ENCODE results near the gene NFILZ. TPM values are rescaled to one million over a fixed set of nuclear protein-coding genes. Genes with fewer than 3 reads are reported as not detected.
A peak's percentile ranks its signal among the peaks of the same experiment; 100 is the strongest.
"Not testable (repeated sequence)": the region's sequence is repeated elsewhere in the genome, so short reads cannot be mapped to it uniquely, and the experiment has no call there.

Gene NFILZ
- total RNA-seq, 1 donor from 2014 or later, result not detected

DNA sequence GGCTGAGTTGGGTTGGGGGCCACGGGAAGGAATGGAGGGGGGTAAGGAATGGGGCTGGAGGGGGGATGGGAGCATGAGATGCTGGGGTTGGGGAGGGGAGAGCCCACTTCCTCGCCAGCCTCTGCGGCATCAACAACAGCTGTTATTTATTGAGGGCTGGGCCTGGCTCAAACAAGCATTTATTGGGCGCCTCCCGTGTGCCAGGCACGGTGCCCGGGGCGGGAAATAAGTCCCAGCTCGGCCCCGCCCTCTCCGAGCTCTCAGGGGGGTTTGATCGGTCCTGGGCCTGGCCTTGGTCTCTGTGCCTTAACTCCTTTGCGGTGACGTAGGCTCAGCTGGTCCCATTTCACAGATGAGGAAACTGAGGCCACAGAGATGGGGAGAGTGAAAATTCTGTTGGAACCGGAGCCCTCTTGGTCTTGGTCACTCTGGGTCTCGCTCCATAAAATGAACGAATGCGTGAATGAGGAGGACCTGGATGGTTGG is 19.0 kb upstream of the NFILZ start:
- DNase-seq (ENCODE audit: low spot score), result no peak

DNA sequence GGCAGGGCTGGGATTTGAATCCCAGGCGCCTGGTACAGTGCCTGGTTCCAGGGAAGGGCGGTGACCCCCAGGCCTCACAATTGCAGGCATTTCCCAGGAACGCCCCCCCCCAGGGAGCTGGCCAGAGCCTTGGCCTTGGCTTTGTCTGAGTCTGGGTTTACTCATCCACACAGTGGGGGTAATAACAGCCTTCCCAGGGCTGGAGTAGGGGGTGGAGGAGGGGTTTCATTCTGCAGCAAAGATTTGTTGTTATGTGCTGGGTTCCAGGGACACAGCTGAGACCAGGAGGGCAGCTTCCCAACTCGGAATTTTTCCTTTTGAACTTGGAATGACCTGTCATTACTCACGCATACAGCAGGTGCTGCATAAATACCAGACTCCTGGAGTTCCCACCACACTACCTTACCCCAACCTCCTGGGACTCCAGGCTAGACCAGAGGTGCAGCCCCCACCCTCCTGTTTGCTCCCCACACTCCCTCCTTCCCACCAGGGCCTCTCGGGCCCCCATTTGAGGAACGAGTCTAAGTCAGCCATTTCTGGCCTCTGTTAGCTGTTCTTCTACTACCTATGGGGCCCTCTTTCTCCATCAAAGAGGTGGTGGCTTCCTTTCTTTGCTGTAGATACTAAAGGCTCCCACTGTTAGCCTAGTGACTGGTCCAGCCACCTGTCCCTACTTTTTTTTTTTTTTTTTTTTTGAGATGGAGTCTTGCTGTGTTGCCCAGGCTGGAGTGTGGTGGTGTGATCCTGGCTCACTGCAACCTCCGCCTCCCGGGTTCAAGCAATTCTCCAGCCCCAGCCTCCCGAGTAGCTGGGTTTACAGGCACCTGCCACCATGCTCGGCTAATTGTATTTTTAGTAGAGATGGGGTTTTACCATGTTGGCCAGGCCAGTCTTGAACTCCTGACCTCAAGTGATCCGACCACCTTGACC is 18.3 kb upstream of the NFILZ start:
- DNase-seq (ENCODE audit: low spot score), result peak; percentile 78

DNA sequence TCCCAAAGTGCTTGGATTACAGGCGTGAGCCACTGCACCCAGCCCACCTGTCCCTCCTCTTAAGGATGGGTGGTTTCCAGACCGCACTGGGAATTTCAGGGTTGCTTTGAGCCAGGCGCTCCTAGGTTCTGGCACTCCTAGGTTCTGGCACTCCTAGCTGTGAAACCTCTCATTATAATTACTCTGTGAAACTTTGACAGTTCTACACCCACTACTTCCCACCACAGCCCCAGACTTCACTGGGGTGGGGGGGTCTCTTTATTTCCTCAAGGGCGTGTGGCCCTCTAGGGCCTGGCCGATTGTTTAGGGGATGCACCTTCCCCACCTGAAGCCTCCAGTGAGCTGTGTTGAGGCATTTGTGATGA is 17.6 kb upstream of the NFILZ start:
- DNase-seq (ENCODE audit: low spot score), result no peak

DNA sequence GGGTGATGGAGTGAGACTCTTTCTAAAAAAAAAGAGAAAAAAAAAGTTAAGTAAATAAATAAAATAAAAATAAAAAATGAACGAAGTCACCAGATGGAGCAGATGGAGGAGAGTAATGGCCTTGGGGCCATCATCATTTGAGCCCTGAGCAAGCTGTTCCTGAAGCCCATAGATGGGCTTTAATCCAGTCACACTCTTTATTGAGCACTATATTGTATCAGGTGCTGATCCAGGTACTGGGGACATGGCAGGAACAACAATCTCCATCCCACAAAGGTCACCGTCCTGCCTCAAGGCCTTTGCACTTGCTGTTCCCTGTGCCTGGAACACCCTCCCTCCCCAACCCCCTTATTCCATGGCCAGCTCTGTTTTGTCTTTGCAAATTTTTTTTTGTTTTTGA is 16.0 kb upstream of the NFILZ start:
- no peak for DNase-seq (ENCODE audit: low spot score)

DNA sequence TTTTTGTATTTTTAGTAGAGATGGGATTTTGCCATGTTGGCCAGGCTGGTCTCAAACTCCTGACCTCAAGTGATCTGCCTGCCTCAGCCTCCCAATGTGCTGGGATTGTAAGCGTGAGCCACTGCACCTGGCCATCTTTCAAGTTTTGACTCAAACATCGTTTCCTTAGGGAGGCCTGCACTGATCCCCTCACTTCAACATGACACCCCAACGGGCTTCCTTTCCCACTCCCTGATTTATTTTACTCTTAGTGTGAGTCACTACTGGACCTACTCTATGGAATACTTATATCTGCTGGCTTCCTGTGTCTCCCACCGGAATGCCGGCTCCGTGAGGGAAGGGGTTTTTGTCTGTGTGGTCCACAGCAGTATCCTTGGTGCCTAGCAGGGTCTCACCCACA is 15.4 kb upstream of the NFILZ start:
- no peak for DNase-seq (ENCODE audit: low spot score)

DNA sequence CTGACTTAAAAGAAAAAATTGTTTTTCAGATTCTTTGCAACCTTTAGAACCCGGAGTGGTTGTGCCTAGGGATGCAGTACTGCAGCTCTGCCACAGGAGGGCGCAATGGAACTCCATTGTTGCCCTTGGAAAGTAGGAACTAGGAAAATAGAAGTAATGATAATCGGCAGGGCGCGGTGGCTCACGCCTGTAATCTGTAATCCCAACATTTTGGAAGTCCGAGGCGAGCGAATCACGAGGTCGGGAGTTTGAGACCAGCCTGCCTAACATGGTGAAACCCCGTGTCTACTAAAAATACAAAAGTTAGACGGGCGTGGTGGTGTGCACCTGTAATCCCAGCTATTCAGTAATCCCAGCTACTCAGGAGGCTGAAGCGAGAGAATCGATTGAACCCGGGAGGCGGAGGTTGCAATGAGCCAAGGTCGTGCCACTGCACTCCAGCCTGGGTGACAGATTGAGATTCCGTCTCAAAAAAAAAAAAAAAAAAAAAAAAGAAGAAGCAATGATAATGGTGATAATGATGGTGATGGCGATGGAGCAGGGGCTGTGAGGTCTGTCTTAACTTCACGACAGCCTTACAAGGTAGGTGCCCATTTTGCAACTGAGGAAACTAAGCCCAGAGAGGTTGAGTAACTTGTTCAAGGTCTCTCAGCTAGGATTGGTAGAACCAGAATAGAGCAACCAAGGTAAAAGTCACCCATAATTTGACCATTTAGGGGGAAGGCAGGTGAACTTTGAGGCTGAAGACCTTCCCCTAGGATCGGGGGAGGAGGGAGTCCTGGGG is 14.4 kb upstream of the NFILZ start:
- DNase-seq (ENCODE audit: low spot score), result peak; percentile 49

DNA sequence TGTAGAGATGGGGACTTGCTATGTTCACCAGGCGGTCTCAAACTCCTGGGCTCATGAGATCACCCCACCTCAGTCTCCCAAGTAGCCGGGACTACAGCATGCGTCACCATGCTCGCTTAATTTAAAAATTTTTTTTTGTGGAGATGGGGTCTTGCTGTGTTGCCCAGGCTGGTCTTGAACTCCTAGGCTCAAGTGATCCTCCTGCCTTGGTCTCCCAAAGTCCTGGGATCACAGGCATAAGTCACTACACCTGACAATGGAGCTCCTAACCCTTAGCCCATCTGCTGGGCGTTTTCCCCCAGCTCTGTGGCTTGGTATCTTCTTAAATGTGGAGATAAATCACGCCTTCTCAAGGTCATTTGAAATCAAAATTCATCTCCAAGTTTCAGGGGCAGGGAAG is 13.6 kb upstream of the NFILZ start:
- DNase-seq (ENCODE audit: low spot score), result no peak

DNA sequence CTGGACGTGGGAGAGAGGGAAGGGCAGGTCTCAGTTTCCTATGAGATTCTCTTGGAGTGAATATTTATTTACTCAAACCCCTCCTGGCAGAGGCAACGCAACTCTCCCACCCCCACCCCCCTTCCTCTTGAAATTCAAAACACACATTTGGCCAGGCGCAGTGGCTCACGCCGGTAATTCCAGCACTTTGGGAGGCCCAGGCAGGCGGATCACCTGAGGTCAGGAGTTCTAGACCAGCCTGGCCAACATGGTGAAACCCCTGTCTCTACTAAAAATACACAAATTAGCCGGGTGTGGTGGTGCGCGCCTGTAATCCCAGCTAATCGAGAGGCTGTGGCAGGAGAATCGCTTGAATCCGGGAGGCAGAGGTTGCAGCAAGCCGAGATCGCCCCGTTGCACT is 13.1 kb upstream of the NFILZ start:
- DNase-seq (ENCODE audit: low spot score), result not testable (repeated sequence)

DNA sequence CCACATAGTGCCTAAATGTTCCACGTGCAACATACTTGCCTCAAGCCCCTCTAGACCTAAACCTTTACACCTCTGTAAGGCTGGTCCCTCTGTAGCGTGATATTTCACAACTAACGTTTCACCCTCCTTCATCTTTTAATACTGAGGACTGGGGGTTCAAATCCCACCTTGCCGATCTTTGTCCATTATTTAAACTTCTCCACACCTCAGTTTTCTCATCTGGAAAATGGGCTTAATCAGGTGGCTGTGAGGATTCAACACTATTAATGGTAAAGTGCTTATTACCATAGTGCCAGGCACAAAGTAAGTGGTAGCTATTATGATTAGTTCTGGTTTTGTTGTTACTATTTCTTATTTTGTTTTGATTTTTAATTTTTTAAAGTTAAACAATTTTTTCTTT is 12.4 kb upstream of the NFILZ start:
- DNase-seq (ENCODE audit: low spot score), result no peak

DNA sequence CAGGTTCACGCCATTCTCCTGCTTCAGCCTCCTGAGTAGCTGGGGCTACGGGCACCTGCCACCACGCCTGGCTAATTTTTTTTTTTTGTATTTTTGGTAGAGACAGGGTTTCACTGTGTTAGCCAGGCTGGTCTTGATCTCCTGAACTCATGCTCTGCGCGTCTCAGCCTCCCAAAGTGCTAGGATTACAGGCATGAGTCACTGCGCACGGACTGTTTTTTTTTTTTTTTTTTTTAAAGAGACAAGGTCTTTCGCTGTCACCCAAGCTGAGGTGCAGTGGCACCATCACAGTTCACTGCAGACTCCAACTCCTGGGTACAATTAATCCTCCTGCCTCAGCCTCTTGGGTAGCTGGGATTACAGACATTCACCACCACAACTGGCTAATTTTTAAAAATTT is 11.7 kb upstream of the NFILZ start:
- no peak for DNase-seq (ENCODE audit: low spot score)

DNA sequence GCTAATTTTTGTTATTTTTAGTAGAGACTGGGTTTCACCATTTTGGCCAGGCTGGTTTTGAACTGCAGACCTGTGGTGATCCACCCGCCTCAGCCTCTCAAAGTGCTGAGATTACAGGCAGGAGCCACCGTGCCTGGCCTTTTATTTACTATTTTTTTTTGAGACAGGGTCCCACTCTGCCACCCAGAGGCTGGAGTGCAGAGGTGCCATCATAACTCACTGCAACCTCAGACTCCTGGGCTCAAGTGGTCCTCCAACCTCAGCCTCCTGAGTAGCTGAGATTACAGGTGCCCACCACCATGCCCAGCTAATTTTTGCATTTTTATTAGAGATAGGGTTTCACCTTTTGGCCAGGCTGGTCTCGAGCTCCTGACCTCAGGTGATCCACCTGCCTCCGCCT is 7.5 kb upstream of the NFILZ start:
- not testable (repeated sequence) for DNase-seq (ENCODE audit: low spot score)

DNA sequence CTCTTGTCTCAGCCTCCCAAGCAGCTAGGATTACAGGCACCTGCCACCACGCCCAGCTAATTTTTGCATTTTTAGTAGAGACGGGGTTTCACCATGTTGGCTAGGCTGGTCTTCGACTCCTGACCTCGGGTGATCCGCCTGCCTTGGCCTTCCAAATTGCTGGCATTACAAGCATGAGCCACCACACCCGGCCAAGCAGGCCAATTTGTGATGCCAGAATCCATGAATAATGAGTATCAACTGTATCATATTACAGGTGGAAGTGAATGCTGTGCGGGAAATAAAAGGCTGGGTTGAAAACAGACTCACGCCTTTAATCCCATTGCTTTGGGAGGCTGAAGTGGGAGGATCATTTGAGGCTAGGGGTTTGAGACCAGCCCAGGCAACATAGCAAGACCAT is 3.6 kb upstream of the NFILZ start:
- DNase-seq (ENCODE audit: low spot score), result no peak

DNA sequence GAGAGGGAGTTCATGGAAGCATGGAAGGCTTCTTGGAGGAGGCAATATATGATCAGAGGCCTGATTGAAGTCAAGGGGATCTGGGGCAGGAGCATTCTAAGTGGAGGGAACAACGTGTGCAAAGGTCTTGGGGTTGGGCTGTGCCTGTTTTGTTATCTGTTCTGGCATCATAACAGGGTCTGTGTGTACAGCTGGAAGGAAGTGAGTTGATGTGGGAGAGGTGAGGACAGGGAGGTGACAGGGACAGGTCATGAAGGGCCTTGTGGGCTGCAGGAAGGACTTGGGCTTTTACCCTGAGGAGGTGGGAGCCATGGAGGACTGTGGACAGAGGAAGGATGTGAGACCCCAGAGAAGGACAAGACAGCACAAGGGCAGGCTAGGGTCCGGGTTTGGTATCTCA is 1.2 kb upstream of the NFILZ start:
- DNase-seq (ENCODE audit: low spot score), result no peak

DNA sequence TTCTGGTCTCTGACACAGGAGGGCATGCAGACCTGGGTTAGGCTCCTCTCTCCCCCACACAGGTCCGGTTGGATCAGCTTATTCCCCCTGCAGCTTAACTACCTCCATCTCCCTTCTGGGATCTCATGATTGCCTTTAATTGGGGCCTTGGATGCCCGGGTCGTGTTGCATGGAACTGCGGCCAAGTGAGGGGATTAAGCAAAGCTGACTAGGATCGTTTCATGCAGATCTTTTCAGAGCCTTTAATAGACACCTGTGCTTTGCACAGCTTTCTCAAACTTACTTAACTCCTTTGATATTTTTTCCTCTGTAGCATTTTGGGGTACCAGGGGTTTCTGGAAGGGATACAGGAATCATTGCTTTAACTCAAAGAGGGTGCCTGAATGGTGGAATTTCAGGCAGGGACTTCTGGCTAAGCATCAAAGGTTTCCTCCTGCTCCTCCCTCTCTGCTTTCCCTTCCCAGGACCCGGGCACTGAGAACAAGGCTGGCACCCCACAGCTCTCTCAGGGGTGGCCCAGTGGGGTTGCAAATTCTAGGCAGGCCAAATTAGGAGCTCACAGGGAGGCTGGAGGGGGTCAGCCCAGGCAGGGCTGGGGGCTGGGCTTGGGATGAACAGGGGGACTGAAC is 477 bp downstream of the NFILZ start:
- no peak for DNase-seq (ENCODE audit: low spot score)

DNA sequence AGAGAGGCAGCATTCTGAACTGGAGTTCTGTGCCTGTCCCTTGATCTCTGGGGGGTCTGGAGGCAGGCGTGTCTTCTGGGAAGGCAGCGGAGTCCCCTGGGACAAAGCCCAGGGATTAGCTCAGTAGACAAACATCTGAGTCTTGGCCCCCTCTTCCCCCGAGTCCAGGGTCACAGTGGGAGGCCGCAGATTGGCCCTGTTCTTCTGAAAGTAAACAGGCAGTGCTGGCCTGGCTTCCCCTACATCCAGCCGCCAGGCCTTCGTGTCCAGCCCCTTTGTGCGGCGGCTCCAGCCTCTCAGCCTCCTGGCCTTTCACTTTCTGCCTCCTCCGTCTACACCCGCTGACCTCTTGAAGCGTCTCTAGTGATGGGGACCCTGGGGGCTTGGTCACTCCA is 989 bp downstream of the NFILZ start:
- DNase-seq (ENCODE audit: low spot score), result peak; percentile 52

DNA sequence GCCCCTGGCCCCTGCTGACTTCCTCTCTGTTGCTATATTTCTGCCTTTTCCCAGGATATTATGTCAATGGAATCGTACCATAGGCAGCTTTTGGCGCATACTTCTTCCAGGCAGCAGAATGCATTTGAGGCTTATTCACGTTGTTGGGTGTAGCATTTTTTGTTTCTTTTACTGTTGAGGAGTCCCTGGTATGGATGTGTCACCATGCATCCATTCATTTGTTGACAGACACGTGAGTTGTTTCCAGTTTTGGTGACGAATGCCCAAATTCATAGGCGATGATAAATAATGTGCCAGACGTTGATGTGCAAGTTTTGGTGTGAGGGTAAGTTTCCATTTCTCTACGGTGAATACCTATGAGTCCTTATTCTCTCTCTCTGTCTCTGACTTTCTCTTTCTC is 5.0 kb downstream of the NFILZ start:
- DNase-seq (ENCODE audit: low spot score), result no peak

DNA sequence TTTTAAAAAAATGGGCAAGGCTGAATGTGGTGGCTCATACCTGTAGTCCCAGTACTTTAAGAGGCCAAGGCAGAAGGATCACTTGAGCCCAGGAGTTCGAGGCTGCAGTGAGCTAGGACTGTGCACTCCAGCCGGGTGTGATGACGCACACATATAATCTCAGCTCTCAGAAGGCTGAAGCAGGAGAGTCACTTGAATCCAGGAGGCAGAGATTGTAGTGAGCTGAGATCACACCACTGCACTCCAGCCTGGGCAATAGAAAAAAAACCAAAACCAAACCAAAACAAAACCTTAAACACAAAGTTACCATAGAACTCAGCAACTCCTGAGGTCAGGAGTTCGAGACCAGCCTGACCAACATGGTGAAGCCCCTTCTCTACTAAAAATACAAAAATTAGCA is 6.6 kb downstream of the NFILZ start:
- DNase-seq (ENCODE audit: low spot score), result not testable (repeated sequence)

DNA sequence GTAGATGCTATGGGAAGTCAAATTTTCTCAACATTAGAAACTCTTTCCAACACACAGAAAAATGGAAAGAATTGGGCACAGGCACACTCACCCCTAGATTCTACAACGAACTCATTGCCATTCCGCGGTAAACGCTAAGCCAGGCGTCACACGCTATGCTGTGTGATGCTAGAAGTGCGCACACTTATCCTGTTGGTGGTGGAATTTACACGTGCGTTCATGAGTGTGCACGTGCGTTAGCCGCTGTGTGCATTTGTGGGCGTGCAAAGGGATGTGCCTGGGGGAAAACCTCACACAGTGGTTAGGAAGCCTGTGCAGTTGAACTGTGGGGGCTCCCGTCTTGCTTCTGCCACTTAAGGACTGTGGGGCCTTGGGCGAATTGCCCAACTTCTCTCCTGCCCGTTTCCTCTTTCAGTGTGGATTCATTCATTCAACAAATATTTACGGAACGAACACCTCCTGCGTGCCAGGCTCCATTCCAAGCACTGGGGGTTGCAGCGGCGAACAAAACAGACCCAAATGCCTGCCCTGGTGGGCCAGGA is 7.7 kb downstream of the NFILZ start:
- no peak for DNase-seq (ENCODE audit: low spot score)

DNA sequence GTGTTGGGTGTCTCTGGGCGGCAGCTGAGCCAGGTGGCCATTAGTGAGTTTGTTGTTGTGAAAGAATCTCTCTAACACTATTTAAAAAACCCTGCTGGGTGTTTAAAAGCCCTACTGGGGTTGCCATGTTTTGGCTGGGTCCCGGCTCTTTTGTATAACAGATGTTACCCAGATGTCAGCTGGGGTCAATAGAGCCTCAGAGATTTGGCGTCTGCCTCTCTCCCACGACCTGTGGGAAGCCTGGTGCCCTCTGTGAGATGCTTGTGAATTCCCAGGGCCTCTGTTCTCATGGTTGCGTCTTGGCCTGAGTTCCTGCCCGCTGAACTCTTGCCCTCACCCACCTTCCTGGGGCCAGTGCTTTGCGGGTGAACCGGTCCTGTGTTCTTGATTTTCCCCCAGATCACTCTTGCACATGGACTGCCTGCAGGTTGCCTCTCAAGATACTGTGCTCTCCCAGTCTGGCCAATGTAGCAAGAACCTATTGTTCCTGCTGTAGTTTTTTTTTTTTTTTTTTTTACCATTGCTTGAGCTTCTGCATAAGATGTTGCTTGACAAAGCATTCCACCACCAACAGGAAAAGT is 9.5 kb downstream of the NFILZ start:
- DNase-seq (ENCODE audit: low spot score), result no peak

DNA sequence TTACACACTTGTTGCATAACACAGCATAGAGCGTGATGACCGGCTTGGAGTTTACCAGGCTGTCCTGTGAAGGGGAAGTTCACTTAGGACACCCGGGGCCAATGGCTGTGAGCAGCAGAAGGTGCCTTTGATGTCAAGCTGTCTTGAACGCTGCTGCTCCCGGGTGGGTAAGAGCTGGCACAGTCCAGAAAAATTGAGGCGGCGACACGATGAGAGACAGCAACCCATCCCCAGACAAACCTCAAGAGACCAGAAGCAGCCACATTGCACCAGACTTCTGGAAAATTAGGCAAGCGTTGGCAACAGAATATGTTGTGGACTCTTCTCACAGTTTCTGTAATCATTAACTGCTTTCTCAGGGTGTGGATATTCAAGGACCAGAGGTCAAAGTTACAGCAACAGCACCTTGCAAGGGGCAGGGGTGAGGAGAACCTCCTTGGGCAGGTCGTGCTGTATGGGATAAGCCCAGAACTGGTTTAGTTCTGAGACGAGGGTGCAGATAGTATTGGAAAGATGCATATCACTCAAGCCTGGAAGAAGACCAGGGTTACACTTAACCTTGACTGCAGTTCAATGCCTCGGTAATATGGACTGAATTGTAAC is 10.1 kb downstream of the NFILZ start:
- peak; percentile 30 for DNase-seq (ENCODE audit: low spot score)

DNA sequence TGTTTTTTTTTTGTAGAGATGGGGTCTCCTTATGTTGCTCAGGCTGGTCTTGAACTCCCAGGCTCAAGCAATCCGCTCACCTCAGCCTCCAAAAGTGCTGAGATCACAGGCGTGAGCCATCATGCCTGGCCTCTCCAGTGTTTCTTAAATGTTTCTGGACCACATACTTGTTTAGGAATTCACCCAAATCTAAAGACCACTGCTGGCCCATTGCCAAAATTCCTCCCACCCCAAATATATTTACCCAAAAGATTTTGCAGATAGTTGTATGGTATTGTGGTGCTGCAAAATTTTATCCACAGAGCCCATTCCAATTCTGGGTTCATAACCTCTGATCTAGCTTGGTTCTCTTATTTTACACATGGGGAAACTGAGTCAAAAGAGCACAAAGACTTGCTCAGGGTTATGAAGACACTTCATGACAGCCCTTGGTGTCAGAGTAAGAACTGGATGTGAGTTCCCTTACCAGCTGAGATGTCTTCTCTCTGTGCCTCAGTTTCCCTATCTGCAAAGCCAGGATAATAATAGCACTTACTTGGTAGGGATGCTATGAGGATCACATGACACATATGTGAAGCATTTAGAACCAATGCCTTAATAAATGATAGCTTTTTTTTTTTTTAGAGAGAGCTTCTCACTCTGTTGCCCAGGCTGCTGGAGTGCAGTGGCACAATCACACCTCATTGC is 10.9 kb downstream of the NFILZ start:
- DNase-seq (ENCODE audit: low spot score), result no peak
